Measurements from ENCODE around the gene GRIK5.

GRIK5 gene

DNA sequence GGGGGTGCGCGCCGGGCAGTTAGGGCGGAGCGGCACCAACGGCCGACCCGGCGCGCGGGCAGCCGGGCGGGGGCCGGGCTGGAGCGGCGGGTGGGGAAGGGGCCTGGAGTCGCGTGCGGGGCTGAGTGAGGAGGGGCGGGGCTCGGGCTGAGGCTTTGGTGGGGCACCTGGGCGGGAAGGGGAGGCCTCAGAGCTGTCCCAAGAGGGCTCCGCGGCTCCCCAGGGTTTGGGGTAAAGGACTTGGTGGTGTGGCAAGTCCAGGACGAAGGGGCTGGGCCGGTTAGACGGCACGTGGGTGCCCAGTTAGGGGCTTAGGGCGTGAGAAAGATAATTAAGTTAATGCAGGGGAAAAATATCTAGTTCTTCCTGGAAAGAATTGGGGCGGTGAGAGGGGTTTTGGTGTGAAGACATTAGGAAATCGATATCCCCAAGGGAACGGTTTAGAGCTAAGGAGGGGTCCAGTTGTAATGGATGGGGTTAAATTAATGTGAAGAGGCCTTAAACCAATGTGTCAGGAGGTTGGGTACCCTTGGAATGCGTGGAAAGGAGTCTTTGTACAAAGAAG lies 6.5 kb upstream of the GRIK5 start:
- no peak for DNase-seq (ENCODE audit: extremely low read depth, low read depth)

DNA sequence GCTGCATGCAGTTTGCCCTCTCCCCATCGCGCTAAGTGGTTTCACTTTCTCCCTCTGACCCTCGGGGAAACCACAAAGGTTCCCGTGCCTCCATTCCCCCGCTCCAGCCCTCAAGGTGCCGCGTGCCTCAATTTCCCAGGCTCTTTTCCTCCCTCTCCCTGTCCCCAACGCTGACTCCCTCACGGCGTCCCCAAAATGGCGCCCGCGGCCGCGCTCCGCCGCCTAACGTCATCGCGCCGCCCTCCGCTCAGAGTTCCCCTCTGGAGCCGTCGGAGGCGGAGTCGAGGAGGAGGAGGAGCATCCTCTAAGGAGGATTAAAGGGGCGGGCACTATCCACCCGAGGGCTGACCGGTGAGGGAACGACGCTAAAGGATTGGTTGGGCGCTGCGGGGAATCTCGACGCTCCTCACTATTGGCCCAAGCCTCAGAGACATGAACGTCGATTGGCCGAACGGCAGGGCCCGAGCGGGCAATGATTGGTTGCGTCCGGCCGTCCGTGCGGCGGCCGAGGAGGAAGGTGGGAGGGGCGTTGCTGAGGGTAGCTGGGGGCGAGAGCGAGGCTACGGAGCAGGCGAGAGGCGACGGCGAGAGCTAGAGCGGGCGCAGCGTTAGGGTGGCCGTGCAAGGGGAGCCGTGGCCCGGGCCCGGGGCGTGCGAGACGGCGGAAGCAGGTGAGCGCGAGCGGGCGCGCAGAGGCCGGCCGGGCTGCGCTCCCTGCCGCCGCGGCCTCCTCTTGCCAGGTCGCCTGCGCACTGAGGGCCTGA lies 5.8 kb upstream of the GRIK5 start, which contains the start of gene ZNF574:
TSS of gene ZNF574 (plus strand) at position 551 of the 764 bp plus-strand sequence. CDS start 2,441 bp downstream, outside the sequence.
- TF ChIP-seq, protein P1, sequence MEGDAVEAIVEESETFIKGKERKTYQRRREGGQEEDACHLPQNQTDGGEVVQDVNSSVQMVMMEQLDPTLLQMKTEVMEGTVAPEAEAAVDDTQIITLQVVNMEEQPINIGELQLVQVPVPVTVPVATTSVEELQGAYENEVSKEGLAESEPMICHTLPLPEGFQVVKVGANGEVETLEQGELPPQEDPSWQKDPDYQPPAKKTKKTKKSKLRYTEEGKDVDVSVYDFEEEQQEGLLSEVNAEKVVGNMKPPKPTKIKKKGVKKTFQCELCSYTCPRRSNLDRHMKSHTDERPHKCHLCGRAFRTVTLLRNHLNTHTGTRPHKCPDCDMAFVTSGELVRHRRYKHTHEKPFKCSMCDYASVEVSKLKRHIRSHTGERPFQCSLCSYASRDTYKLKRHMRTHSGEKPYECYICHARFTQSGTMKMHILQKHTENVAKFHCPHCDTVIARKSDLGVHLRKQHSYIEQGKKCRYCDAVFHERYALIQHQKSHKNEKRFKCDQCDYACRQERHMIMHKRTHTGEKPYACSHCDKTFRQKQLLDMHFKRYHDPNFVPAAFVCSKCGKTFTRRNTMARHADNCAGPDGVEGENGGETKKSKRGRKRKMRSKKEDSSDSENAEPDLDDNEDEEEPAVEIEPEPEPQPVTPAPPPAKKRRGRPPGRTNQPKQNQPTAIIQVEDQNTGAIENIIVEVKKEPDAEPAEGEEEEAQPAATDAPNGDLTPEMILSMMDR (IDR thresholded peaks at IDR 0.05; ENCODE audit: low read depth, low read length) = no peak
- peak; percentile 99 for DNase-seq (ENCODE audit: extremely low read depth, low read depth)

More for the DNA sequence above, 6.5 kb upstream of the GRIK5 start:
- TF ChIP-seq, protein P1 (IDR thresholded peaks at IDR 0.05; ENCODE audit: low read depth, low read length) = no peak

DNA sequence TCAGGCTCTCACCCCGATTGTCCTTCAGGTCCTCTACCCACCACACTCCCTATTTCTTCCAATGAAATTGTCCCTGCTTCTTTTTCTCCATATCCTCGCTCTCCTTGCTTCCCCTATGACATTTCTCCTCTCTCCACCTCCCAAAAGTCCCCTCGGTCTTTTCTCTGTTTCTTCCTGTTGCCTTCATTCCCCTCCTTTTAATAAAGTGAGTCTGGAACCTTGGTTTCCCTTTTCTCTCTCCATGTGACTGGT lies 5.3 kb upstream of the GRIK5 start:
- DNase-seq (ENCODE audit: extremely low read depth, low read depth) = no peak
- TF ChIP-seq, protein P1 (IDR thresholded peaks at IDR 0.05; ENCODE audit: low read depth, low read length) = no peak

DNA sequence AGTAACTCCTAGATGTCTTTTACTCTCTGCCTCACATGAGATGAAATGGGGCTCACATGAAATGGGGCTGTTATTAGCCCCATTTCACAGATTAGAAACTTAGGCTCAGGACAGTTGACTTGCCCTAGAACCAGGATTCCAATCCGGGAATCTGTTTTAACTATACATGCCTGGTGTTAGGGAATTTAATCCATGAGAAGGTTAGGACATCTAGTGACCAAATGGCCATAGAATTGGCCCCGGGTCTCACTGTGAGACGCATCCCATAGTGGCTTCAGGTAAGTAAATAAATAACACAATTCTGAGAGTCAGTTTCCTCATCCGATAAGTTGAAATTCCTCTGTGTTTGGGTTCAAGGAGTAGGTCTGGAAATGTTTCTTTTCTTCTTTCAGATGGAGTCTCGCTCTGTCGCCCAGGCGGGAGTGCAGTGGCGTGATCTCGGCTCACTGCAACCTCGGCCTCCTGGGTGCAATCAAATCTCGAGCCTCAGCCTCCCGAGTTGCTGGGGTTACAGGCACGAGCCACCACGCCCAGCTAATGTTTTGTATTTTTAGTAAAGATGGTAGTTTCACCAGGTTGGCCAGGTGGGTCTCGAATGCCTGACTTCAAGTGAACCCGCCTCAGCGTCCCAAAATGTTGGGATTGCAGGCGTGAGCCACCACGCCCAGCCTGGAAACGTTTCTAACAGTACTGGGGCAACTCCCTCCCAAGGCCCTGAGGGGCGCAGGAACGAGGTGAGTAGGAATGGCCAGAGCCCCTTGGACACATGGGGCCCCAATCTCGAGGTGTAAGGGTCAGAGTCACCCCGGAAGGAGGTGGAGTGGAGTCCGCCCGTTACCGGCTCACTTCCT lies 4.7 kb upstream of the GRIK5 start:
- DNase-seq (ENCODE audit: extremely low read depth, low read depth) = no peak
- TF ChIP-seq, protein P1 (IDR thresholded peaks at IDR 0.05; ENCODE audit: low read depth, low read length) = no peak

DNA sequence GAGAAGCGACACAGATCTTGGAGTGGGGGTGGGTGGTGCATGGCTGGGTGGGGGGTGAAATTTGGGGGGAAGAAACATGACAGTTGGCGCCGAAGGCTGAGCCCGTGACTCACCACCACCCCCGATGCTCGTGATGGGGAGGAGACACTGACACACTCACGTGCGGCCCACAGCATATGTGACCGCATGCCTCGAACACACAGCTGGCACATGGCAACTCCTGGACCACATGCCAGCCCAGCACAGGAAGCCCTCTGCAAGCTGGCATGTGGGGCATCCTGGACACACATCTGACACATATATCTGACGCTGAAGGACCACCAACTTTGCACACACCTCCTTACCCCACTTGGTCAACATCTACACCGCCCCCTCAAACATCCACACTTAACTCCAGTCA lies 1.2 kb upstream of the GRIK5 start:
- TF ChIP-seq, protein P1 (IDR thresholded peaks at IDR 0.05; ENCODE audit: low read depth, low read length) = no peak
- DNase-seq (ENCODE audit: extremely low read depth, low read depth) = no peak

DNA sequence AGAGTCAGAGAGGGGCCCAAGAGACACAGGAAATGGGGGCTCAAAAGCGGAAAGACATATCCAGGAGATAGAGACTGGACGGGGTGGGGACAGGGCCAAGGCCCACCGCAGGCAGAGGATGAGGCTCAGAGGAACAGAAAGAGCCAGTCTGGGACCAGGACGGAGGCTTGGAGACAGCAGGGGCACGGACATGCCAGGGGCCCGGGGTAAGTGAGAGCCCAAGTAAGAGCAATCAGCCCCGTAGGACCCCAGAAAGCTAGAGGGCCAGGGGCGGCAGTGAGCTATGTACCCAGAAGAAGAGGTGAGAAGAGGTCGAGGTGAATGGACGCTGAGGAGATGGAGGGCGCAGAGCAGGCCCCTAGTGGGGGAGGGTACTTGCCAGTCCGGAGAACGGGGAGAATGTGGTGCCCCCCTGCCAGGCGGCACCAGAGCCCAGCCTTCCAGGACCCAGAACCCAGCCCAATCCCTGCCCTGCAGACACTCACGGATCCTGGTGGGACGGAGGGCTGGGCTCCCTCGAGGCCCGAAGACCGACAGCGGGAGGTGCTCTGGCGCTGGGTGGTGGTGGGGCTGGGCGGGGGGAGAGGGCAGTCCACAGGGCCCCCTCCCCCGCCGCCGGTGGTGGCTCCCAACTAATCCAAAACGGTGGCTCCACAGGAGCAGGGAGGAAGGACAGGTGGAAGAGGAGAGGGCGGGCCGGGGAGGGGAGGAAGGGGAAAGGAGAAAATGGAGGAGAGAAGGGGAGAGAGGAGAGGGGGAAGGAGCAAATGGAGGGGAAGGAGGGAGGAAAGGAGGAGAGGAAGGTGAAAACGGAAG lies 1.0 kb downstream of the GRIK5 start:
- no peak for DNase-seq (ENCODE audit: extremely low read depth, low read depth)
- TF ChIP-seq, protein P1 (IDR thresholded peaks at IDR 0.05; ENCODE audit: low read depth, low read length) = no peak
